Activated CD4-positive, alpha-beta T cell treated with anti-CD3 and anti-CD28 coated beads, Interleukin-2, amount 50 U/mL, for 16 hours (primary cell): ENCODE data around the gene ZIC4.

Experiments
- DNase-seq: peaks from one replicate; pipeline ENCODE4 v3.0.0-alpha.2; 2020

ZIC4 gene

GRCh38 chr3:147417551-147418295 is 11.4 kb upstream of the ZIC4 start:
- DNase-seq, result no peak

- DNase-seq, result no peak
These were observed 10.6 kb upstream of the ZIC4 start for GRCh38 chr3:147416931-147417330.

GRCh38 chr3:147415874-147416273 is 9.5 kb upstream of the ZIC4 start:
- DNase-seq, result no peak

DNA sequence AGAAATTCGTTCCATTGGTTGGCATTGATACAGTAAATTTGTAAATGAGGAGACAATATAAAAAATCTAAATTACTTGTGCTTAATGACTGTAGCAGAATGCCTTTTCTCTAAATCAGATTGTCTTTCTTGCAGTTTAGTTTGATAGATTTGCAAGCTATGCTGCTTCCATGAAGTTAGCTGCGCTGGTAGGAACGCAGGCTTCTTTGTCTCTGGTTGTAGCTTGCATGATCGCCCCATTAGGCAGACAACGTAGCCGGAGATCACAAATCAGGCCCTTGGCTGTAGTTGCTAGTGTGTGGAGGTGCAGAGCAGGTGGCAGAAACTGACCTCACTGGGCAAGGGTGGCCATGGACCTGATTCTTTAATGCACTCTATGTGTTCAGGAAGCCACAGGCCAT is 8.9 kb upstream of the ZIC4 start:
- no peak for DNase-seq

DNA sequence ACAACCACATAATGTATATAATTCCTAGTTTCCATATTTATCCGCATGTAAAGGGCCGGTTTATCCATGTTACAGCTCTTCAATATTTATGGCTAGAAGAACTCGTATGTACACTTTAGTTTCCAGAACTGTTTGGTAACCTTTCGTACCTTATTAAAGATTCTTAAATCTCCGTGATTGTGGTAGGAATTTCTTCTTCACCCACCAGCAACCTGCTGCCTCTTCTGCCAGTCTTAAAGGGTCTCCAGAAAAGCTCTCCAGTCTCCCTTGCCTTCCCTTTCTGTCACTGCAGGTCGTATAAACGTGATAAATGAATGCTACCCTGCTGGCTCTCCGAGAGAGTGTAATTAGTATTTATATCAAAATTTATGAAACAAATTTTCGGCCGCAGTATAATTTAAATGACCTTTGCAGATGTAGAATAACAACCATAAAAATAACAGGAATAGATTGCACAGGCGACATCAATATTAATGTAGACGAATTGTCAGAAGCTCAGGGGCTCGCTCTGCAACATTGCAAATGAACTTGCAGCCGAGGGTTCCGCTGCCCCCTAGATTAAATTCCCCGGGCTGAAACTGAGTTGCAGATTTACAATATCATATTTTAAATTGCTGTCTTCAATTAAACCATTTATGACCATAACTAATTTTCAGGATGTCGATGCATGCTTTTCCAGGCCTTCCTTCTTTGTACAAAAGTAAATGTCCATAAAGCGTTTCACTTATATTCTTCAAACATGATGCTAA is 8.2 kb upstream of the ZIC4 start:
- no peak for DNase-seq

- DNase-seq, result no peak
These were observed 7.5 kb upstream of the ZIC4 start for GRCh38 chr3:147413686-147414389.

DNA sequence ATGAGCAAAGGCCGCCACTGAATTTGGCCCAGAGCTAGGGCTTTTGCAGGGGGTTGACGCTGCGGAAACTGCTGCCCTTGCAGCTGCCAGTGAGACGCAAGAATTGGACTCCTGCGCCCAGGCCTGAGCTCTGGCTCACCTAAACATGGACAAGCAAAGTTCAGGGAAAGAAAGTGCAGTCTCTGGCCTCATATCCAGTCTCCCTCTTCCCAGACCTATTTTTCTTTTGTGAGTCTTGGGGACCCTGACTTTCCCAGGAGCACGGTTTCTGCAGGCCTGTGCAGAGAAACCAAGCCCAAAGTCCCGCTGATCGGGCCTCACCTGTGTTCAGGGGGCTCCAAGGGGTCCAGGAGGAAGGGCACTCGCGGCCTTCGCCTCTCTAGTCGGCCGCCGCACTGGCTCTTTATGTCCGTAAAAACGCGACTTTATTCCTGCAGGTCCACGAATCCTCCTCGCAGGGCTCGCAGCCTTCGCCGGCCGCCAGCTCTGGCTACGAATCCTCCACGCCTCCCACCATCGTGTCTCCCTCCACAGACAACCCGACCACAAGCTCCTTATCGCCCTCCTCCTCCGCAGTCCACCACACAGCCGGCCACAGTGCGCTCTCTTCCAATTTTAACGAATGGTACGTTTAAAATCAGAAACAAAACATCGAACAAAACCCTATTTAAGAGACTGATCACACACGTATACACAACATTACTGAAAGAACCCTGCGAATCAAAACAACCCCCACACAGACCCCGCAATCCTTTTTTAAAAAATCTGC is 6.8 kb upstream of the ZIC4 start:
- DNase-seq, result no peak

DNA sequence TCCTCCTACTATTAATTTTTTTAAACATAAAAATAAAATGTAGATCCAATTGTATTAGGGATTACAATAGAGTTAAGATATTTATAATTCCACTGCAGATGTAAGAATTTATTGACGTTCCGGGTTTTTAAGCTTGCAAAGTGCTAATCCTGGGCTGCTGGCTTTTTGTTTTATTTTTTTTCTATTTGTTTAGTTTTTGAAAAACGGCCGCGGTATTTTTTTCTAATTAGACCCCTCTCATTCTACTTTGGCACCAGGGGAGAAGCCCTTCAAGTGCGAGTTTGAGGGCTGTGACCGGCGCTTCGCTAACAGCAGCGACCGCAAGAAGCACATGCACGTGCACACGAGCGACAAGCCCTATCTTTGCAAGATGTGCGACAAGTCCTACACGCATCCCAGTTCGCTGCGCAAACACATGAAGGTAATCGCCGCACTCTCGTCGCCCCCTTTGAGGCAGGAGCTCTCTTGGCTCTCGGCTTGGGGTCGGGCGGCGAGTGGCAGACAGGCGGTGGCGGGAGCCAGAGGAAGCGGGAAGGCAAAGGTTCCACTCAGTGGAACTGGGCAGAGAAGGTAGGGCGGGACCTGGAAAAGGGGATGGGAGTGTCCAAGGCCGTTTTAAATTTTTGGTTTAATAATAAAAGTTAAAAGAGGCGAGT is 6.0 kb upstream of the ZIC4 start:
- DNase-seq, result no peak

DNA sequence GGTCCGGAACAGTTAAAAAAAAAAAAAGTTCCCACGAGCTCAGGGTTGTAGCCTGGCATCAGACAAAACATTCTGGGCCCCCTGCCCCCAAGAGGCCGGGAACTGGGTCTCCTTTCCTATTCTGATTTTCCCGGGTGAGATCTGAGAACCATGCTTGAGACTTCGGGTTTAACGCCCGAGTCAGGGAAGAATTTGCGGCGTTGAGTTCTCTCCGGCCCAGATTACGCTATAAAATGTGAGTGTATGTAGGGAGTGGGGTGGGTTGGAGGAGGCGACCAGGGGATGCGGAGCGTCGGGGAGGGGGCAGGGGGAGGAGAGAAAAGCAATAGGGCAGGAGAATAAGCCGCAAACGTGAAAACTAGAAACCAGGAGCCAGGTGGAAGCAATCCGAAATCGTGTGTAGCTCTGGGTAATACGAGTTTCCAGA is 5.5 kb upstream of the ZIC4 start:
- no peak for DNase-seq

DNA sequence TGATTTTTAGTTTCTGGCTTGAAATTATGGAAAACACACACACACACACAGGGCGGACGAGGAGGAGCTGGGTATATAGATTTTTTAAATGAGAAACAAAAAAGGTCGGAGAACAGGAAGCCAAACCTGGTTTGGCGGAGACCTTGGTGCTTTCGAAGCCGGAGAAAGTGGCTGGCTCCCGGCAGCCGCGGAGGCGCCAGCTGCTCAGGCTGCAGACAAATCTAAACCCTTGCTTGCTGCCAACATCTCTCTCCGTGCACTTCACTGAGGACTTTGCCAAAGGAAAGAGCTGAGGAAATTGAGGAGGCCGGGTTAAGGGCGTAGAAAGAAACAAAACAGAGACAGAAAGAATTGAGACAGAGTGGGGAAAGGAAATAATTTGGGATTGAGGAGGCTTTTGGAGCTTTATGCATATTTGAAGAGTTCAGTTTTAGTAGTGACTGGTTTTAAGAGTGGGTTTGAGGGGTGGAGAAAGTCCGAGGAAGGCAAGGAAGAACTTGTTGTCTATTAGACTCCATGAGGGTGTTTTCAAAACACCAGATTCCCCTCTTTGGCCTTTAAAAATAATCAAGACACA is 5.0 kb upstream of the ZIC4 start:
- DNase-seq, result no peak

DNA sequence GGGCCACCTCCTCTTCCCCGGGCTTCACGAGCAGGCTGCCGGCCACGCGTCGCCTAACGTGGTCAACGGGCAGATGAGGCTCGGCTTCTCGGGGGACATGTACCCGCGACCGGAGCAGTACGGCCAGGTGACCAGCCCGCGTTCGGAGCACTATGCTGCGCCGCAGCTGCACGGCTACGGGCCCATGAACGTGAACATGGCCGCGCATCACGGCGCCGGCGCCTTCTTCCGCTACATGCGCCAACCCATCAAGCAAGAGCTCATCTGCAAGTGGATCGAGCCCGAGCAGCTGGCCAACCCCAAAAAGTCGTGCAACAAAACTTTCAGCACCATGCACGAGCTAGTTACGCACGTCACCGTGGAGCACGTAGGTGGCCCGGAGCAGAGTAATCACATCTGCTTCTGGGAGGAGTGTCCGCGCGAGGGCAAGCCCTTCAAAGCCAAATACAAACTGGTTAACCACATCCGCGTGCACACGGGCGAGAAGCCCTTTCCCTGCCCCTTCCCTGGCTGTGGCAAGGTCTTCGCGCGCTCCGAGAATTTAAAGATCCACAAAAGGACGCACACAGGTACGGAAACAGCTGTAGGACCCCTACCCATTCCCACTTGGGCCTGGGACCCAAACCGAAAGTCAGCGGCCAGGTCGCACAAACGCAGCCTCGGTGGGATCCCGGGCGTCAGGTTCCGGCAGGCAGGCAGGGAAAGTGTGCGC is 4.3 kb upstream of the ZIC4 start:
- DNase-seq, result no peak

DNA sequence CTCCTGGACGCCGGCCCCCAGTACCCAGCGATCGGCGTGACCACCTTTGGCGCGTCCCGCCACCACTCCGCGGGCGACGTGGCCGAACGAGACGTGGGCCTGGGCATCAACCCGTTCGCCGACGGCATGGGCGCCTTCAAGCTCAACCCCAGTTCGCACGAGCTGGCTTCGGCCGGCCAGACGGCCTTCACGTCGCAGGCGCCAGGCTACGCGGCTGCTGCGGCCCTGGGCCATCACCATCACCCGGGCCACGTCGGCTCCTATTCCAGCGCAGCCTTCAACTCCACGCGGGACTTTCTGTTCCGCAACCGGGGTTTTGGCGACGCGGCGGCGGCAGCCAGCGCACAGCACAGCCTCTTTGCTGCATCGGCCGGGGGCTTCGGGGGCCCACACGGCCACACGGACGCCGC is 3.8 kb upstream of the ZIC4 start:
- no peak for DNase-seq

- DNase-seq, result no peak
These were observed 3.1 kb upstream of the ZIC4 start, which contains the start of gene ZIC1 for GRCh38 chr3:147409143-147410115. ZIC1 (plus strand) TSS chr3:147409365; CDS start chr3:147410113, 748 bp downstream.

- no peak for DNase-seq
These were observed 2.1 kb upstream of the ZIC4 start for GRCh38 chr3:147408188-147409100.

GRCh38 chr3:147407498-147408187 is 1.3 kb upstream of the ZIC4 start:
- DNase-seq, result no peak

DNA sequence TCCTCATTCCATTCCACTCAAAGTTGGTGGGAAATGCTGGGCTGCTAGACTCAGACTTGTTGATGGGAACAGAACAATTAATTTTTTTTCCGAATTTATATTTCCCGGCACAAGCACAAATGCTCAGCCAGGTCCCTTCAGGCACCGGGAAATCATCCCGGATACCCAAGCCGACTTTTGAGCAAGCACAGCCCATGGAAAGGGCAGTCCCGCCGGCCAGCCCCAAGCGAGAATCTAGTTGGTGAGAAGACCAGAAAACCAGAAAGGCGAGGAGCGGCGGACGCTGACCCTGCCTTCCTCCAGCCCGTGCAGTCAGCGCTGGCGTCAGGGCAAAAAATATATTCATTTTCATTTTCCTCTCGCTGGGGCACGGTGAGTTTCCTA is 763 bp upstream of the ZIC4 start:
- no peak for DNase-seq

GRCh38 chr3:147405231-147406027 is 914 bp downstream of the ZIC4 start:
- DNase-seq, result no peak
